ENCODE measurements around the gene IPO11.
"Not testable (repeated sequence)": the region's sequence is repeated elsewhere in the genome, so short reads cannot be mapped to it uniquely, and the experiment has no call there.

IPO11 gene

DNA sequence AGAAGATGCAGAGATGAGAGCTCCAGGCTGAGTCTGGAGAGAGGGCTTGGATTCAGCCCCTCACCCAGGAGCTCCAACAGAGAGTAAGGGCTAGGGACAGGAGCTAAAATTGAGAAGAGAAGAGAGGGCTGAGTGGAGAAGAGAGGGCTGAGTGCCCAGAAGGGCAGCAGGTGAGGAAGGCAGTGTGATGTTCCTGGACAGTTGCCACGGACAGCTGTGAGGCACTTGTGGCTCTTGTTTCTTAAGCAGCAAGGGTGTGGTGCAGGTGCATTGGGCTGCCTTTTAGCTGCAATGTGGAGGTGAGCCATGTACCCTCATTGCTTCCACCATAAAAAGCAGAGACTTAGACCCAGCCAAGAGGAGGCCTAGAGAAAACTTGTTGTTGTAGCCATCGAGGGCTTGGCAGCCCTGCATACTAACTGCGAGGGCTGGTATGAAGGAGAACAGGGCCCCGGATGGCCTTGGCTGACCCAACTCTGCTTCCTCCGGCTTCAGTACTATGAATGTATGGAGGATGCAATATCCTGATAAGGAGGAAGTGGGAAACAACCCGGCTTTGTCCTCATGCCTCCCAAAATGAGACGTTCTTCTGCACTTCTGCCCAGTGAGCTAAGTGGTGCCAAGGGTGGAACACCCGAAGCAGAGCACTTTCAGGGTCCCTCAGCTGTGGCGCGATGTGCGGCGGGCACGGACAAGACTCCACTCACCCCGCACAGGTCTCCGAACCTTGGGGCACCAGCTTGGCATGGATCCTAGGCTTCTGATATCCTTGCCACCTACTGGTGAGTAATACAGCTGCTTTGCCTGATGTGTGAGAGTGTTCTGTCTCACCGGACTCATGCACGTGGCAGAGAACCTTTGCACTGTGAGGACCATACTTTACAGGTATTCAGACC is 231.2 kb downstream of the IPO11 start:
- no peak for DNase-seq (ENCODE audit: low read depth in 2 of 2)

DNA sequence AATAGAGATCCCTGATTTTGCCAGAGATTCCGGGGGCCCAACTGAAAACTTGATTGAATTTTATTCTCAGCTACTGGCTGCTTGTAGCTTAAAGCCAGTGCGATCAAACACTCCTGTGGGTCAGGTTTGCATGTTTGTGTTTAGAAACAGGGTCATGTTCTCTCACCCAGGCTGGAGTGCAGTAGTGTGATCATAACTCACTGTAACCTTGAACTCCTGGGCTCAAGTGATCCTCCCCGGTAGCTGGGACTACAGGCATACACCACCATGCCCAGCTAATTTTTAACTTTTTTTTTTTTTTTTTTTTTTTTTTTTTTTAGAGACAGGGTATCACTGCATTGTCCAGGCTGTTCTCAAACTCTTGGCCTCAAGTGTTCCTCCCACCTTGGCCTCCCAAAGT is 232.7 kb downstream of the IPO11 start:
- DNase-seq (ENCODE audit: low read depth in 2 of 2), result no peak

DNA sequence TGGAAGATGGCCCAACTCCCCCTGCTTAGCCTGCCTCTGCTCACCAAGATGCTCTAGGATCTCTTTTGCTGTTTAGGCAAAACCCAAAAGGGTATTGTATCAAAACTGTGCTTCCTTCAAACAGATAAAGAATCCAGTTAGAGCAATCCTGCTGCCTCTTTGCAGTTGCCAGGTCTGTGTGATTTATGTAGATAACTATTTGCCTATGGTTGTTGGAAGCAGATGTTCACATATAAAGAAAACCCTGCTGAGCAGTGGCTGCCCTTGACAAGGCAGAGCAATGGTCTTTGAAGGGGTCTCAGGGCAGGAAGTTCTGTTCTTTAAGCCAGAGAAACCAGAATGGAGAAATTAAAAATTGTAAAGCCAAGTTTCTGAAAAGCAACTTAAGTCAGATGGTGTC is 234.7 kb downstream of the IPO11 start:
- no peak for DNase-seq (ENCODE audit: low read depth in 2 of 2)

DNA sequence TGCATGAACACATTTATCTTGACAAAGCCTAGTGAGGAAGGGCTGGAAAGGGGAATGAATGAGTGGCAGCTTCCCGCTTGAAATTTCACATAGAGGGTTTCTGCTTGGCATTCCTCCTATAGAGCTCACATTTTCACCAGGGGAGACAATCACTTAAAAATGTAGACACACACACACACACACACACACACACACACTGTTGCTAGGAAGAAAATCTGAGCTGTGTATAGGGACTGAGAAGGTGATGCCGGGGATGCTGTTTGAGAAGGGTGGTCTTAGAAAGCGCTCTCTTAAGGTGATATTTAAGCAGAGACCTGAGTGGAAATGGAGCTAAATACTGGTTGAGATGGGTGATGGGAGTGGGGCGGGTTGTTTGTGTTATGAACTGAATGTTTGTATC is 236.5 kb downstream of the IPO11 start:
- no peak for DNase-seq (ENCODE audit: low read depth in 2 of 2)

DNA sequence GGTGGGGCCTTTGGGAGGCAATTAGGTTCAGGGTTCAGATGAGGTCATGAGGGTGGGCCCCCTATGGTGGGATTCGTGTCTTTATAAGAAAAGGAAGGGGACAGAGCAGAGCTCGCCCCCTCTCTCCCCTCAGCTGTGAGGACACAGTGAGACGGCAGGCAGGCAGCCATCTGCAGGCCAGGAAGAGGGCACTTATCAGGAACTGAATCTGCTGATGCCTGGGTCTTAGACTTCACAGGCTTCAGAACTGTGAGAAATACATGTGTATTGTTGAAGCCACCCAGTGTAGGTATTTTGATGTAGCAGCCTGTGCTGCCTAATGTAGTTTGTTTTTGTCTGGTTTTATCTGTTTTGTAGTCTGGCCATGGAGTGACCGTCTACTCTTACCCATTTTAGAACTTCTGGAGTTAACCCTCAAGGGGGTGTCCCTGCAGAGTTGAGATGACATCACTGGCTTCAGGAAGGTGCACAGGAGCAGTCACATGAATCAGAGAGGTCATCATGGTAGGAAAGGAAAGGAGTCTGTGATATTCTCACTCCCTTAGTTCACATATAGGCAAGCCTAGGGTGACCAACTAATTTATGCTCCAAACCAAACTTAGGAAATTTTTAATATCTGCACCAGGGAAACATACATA is 237.0 kb downstream of the IPO11 start:
- no peak for DNase-seq (ENCODE audit: low read depth in 2 of 2)

DNA sequence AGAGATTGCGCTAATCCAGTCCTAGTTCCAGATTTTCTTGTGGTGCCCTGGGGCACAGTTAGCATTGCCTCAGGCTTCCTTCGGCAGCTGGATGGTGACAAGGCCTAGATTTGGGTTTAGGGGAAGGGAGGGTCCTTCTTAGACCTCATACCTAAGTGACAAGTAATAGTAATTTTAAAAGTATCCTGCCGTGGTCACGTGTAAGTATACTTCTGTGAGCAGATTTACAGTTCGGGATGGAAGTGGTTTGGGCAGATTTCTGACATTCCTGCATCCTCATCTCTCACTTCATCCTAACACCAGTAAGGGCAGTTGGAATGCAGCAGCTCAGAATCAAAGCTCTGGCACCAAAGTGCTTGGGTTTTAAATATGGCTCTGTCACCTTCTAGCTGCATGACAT is 237.6 kb downstream of the IPO11 start:
- DNase-seq (ENCODE audit: low read depth in 2 of 2), result no peak

DNA sequence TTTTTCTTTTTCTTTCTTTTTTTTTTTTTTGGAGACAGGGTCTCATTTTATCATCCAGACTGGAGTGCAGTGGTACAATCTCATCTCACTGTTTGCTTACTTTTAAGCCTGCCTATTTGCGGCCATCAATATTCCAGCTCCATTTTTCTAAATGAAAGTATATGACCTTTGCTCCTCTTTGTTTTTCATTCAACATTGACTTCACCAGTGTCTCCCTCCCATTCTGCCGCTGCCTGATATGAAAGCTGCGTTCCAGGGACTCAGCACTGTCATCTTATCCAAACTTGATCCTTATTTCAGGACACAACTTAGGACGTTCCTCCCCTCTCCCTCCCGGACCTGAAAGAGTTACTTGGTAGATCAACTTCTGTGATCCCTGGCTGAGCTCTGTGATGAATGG is 239.7 kb downstream of the IPO11 start:
- no peak for DNase-seq (ENCODE audit: low read depth in 2 of 2)

DNA sequence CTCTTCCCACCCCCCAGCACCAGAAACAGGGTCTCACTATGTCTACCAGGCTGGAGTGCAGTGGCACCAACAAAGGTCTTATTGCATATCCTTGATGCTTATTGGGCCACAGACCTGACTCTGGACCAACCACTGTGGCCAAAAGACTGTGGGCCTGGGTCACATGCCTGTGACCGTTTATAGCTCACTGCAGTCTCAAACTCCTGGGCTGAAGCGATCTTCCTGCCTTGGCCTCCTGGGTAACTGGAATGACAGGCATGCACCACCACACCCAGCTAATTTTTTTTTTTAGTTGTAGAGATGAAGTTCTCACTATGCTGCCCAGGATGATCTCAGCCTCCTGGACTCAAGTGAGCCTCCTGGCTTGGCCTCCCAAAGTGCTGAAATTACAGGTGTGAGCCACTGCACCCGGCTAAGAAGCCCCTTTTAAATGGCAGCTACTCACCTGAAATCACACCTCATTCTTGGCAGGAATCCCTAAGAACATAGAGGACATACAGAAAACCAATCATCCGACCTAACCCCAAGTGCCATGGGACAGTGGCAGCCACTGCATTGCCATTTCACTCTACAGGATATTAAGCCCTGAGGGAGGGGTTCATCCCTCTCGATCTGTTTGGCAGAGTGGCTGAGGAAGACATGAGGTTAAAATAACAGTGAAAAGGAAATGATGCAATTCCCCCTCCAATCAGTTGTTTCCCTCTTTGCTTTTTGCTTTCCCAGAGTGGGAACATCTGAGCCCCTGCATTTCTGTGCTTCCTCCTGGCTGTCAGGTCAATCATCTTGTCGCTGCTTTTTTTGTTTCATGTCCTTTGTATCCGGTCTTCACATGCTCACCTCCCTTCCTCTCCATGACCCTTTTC is 240.7 kb downstream of the IPO11 start:
- DNase-seq (ENCODE audit: low read depth in 2 of 2), result no peak

DNA sequence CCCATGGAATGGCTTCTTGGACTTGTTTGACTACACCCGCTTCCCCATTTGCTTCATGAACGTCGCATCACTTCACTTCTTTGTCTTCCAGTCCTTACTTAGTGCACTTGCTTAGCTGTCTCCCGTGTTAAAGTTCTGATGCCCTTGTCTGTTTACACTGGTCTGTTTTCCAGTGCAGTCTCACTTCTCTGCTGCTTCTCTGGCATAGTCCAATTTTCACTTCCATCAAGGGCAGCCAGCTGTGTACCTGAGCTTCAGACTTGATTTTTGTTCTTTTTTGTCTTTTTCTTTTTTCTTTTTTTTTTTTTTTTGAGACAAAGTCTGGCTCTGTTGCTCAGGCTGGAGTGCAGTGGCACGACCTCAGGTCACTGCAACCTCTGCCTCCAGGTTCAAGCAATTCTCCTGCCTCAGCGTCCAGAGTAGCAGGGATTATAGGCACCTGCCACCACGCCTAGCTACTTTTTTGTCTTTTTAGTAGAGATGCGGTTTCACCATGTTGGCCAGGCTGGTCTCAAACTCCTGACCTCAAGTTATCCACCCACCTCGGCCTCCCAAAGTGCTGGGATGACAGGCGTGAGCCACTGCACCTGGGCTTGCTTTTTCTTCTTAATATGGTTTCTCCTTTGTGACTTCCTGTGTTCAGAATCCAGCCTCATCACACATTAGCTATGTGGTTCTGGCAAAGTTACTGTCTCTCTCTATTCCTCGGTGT is 241.5 kb downstream of the IPO11 start:
- DNase-seq (ENCODE audit: low read depth in 2 of 2), result no peak

DNA sequence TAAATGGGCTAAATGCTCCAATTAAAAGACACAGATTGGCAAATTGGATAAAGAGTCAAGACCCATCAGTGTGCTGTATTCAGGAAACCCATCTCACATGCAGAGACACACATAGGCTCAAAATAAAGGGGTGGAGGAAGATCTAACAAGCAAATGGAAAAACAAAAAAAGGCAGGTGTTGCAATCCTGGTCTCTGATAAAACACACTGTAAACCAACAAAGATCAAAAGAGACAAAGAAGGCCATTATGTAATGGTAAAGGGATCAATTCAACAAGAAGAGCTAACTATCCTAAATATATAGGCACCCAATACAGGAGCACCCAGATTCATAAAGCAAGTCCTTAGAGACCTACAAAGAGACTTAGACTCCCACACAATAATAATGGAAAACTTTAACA is 245.2 kb downstream of the IPO11 start:
- not testable (repeated sequence) for DNase-seq (ENCODE audit: low read depth in 2 of 2)

DNA sequence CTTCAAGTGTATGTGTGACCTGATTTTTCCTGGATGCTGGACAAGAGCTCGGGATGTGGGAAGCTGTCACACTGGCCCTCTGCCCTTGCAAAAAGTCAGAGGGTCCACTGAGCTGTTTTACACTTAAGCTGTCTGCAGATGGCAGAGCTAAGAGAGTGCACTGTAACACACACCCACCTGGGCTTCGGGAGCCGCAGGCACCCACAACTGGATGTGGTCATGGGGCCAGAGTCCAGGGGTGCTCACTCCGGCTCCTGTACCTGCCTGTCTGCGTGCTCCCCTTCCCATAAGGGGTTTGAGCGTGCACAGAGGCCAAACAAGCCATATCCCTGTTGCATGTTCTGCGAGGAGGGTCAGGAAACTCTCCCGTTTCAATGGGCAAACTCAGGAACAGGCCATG is 248.6 kb downstream of the IPO11 start:
- no peak for DNase-seq (ENCODE audit: low read depth in 2 of 2)

DNA sequence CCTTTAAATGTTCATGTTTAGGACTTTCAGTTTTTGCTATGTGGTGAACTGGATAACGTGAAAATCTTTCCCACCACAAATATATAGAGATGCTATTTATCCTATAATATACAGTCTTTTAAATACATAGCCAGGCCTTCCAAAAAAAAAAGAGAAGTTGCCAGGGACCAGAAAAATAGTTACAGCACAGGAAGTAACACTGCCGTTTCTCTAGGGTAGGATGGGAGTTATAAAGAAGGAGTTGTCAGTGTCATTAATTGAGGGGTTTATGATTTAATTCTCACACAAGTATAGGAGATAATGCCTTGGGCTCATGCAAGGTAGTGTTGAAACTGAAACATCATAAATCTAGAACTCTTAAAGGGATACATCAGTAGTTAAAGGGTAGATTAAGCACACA is 250.0 kb downstream of the IPO11 start:
- no peak for DNase-seq (ENCODE audit: low read depth in 2 of 2)

DNA sequence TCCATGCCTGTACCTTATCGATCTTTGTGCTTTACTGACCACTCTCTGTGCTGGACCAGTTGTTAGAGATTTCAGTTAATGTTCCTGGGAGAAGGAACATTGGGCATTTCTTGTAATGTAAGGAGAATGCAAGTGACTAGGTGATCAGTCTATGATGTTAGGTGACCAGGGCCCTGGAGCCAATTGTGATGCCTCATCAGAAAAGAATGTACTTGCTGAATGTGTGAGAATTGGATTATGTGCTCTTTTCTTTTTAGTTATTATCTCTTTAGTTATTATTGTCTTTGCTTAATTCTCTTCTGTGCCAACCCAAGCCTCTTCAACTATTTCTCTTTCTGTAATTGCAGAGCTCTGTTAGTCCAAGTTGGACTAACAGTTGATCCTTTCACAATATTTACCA is 258.9 kb downstream of the IPO11 start:
- no peak for DNase-seq (ENCODE audit: low read depth in 2 of 2)

DNA sequence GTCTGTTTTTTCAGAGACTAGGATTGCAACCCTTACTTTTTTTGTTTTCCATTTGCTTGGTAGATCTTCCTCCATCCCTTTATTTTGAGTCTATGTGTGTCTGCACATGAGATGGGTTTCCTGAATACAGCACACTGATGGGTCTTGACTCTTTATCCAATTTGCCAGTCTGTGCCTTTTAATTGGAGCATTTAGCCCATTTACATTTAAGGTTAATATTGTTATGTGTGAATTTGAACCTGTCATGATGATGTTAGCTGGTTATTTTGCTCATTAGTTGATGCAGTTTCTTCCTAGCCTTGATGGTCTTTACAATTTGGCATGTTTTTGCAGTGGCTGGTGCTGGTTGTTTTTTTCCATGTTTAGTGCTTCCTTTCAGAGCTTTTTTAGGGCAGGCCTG is 264.0 kb downstream of the IPO11 start:
- DNase-seq (ENCODE audit: low read depth in 2 of 2), result not testable (repeated sequence)

All from stimulated activated CD4-positive, alpha-beta T cell treated with anti-CD3 and anti-CD28 coated beads, Interleukin-1b, Interleukin-23, amount 100 ng/mL, for 1 hour (primary cell).